ENCODE data around the gene PPP1R13B.

Gene PPP1R13B

GRCh38 chr14:103838117-103838516 is 9.3 kb downstream of the PPP1R13B start:
- no peak for DNase-seq (ENCODE audit: low read depth)
- TF ChIP-seq, protein P1, sequence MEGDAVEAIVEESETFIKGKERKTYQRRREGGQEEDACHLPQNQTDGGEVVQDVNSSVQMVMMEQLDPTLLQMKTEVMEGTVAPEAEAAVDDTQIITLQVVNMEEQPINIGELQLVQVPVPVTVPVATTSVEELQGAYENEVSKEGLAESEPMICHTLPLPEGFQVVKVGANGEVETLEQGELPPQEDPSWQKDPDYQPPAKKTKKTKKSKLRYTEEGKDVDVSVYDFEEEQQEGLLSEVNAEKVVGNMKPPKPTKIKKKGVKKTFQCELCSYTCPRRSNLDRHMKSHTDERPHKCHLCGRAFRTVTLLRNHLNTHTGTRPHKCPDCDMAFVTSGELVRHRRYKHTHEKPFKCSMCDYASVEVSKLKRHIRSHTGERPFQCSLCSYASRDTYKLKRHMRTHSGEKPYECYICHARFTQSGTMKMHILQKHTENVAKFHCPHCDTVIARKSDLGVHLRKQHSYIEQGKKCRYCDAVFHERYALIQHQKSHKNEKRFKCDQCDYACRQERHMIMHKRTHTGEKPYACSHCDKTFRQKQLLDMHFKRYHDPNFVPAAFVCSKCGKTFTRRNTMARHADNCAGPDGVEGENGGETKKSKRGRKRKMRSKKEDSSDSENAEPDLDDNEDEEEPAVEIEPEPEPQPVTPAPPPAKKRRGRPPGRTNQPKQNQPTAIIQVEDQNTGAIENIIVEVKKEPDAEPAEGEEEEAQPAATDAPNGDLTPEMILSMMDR (IDR thresholded peaks at IDR 0.05; ENCODE audit: low read depth, low read length, missing control alignments) = no peak
- H3K4me3 ChIP-seq (ENCODE audit: low read depth, low read length) = no peak overlapping the region

DNA sequence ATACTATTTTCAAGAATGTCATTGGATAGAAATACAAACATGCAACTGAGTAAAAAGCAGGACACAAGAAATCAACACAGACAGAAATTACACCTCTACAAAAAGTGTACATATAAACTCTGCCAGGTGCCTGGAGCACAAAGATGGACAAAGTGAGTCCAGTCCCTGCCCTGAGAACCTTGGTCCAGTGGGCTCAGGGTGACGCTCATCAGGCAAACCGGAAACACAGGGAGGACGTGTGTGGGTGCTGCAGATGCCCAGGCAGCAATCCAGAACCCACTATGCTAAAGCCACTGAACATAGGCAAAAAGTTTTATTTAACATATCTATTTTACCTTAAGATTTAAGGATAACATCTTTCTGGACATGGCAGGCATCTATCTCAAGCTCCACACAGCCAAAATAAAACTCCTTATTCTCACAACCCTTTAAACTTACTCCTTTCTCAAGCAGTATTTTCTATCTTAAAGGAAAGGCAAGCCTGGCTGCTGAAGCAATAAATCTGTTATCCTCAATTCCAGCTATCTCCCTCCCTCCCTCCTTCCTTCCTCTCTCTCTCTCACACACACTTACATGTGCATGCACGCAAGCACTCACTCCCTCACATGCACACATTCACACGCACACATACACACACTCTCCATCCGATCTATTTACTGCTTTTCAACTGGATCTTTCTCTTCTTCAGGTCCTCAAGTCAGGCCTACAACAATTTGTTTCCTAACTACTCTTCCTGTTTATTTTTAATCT is 10.2 kb downstream of the PPP1R13B start:
- no peak for DNase-seq (ENCODE audit: low read depth)
- TF ChIP-seq, protein P1 (IDR thresholded peaks at IDR 0.05; ENCODE audit: low read depth, low read length, missing control alignments) = no peak

DNA sequence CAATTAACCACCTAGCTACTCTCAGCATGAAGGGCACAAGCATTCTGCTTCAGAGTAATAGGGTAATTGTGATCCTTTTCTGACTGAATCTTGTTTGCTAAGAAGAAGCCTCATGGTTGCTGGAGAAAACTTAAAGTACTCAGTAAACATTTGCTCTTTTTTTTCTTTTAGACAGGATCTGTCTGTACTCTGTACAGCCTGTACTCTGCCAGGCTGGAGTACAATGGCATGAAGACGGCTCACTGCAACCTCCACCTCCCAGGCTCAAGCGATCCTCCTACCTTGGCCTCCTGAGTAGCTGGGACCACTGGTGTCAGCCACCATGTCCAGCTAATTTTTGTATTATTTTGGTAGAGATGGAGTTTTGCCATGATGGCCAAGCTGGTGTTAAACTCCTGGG is 12.4 kb downstream of the PPP1R13B start:
- H3K4me3 ChIP-seq (ENCODE audit: low read depth, low read length) = no peak overlapping the region
- no peak for DNase-seq (ENCODE audit: low read depth)
- TF ChIP-seq, protein P1 (IDR thresholded peaks at IDR 0.05; ENCODE audit: low read depth, low read length, missing control alignments) = no peak

More for the DNA sequence above, 10.2 kb downstream of the PPP1R13B start:
- H3K4me3 ChIP-seq (ENCODE audit: low read depth, low read length) = no peak overlapping the region

- DNase-seq (ENCODE audit: low read depth) = no peak
- TF ChIP-seq, protein P1 (IDR thresholded peaks at IDR 0.05; ENCODE audit: low read depth, low read length, missing control alignments) = no peak
- H3K4me3 ChIP-seq (ENCODE audit: low read depth, low read length) = no peak overlapping the region
These were observed 13.7 kb downstream of the PPP1R13B start for GRCh38 chr14:103833711-103834110.

DNA sequence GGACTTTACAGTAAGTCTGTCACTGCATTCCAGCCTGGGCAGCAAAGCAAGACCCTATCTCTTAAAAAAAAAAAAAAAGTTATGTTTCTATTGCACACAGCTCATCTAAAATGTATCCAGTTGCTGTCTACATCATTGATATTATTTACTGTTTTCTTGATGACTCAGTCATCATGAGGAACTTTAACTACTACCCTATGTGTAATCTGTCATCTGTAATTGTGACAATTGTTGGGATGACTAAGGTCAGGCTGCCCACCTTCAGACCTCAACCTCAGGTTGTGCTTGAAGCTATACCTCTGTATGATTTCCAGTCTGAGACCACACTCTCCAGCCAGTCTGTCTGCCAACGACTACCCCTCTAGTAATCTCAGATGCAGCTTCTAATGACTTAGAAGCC is 15.3 kb downstream of the PPP1R13B start:
- no peak for DNase-seq (ENCODE audit: low read depth)
- TF ChIP-seq, protein P1 (IDR thresholded peaks at IDR 0.05; ENCODE audit: low read depth, low read length, missing control alignments) = no peak
- no peak overlapping the region for H3K4me3 ChIP-seq (ENCODE audit: low read depth, low read length)

DNA sequence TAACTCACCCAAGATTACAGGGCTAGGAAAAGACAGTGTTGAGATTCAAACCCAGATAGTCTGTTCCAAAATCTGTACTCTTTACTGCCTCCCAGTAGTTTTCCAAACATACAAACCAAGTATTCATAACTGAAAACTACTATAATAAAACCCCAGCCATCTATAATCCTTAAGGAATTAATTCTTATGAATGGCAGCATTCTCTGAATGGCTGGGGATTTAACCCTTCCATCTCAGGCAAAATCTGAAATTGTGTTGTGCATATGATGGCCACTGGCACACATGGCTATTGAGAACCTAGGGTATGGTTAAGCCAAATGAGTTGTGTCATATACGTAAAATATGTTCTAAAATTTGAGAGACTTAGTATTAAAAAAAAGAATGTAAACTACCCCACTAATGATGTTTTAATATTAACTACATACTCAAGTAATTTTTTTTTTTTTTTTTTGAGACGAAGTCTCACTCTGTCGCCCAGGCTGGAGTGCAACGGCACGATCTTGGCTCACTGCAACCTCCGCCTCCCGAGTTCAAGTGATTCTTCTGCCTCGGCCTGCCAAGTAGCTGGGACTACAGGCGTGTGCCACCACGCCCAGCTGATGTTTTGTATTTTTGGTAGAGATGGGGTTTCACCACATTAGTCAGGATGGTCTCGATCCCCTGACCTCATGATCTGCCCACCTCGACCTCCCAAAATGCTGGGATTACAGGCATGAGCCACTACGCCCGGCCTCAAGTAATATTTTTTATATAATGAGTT is 16.7 kb downstream of the PPP1R13B start:
- TF ChIP-seq, protein P1 (IDR thresholded peaks at IDR 0.05; ENCODE audit: low read depth, low read length, missing control alignments) = no peak
- no peak for DNase-seq (ENCODE audit: low read depth)
- no peak overlapping the region for H3K4me3 ChIP-seq (ENCODE audit: low read depth, low read length)
